22Rv1 (cell line): Measurements from ENCODE around the gene JADE2.

Source experiments
- ZFX ChIP-seq: fragments of 450-650 bp; IDR thresholded peaks from 2 replicates; pipeline ENCODE4 v1.6.1; 2017; ENCODE audit warnings: antibody characterized with exemption, borderline replicate concordance
- TF ChIP-seq, protein P1 (sequence below): fragments of 450-650 bp; IDR thresholded peaks from 2 replicates; pipeline ENCODE4 v1.5.1; 2017; ENCODE audit warnings: mild to moderate bottlenecking

DNA sequence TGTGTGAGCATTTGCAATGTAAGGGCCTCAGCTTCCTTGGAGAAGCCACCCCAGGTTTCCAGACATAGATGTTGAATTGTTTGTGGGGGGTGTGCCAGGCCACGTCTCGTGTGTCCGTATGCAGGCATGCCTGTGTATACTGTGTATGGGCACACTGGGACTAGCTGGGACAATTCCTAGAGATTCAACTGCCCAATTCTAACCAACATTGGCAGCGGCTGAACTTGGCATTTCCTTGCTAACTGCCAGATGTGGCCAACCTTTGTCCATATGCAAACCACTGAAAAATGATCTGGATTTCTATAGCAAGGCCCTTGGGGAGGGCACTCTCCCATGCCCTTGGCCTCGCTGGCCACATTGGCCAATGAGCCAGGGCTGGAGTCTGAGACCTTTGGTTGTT is 56.8 kb downstream of the JADE2 start:
- TF ChIP-seq, protein P1, sequence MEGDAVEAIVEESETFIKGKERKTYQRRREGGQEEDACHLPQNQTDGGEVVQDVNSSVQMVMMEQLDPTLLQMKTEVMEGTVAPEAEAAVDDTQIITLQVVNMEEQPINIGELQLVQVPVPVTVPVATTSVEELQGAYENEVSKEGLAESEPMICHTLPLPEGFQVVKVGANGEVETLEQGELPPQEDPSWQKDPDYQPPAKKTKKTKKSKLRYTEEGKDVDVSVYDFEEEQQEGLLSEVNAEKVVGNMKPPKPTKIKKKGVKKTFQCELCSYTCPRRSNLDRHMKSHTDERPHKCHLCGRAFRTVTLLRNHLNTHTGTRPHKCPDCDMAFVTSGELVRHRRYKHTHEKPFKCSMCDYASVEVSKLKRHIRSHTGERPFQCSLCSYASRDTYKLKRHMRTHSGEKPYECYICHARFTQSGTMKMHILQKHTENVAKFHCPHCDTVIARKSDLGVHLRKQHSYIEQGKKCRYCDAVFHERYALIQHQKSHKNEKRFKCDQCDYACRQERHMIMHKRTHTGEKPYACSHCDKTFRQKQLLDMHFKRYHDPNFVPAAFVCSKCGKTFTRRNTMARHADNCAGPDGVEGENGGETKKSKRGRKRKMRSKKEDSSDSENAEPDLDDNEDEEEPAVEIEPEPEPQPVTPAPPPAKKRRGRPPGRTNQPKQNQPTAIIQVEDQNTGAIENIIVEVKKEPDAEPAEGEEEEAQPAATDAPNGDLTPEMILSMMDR = no peak
- no peak for TF ChIP-seq ZFX
